GM10248 (cell line): ENCODE results near the gene PHF2.

Experiments
- CTCF ChIA-PET: fragments of 300-600 bp; sonication (Branson Sonifier 250); formaldehyde crosslinking; extraction: SDS; loops from one replicate; lab custom pipeline; 2021; ENCODE audit warnings: antibody characterized with exemption; lab: Yijun Ruan, JAX
- POLR2A ChIA-PET: fragments of 350-650 bp; sonication (Branson Sonifier 250); formaldehyde crosslinking; extraction: SDS; loops from one replicate; lab custom pipeline; 2020; ENCODE audit warnings: antibody characterized with exemption; lab: Yijun Ruan, JAX
- DNase-seq: peaks from one replicate; pipeline ENCODE4 v3.0.0; 2012; ENCODE audit errors: extremely low spot score
- CTCF ChIP-seq: IDR thresholded peaks from 2 replicates; pipeline ENCODE4 v1.5.1; 2012; ENCODE audit warnings: mild to moderate bottlenecking, low read depth; ENCODE audit errors: extremely low read depth, missing control alignments, control extremely low read depth

Gene PHF2

DNA sequence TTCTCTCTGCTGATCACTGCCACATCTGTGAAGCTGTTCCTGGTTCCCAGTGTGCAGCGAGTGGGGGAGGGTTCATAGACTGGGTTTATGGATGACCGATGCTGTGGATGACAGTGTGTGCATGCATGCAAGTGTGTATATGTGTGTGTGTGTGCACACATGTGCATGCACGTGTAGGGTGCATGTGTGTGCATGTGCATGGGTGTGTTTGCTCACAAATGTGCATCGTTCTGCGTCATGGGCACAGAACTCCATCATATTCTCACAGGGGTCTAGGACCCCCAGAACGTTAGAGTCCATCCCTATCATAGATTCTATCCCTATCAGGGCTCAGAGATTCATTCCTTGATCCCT is 134.0 kb downstream of the PHF2 start:
- no peak for DNase-seq
- ChIA-PET POLR2A (no interaction called here), CTCF (no interaction called here)
- no peak for TF ChIP-seq CTCF

- ChIA-PET CTCF (no interaction called here), POLR2A (no interaction called here)
- TF ChIP-seq CTCF, result no peak
- DNase-seq, result no peak
Observed at GRCh38 chr9:93711002-93711401, 134.6 kb downstream of the PHF2 start.

- TF ChIP-seq CTCF, result no peak
- ChIA-PET CTCF (interaction anchor here (1.0 kb wide), 1 partner anchor 11 kb away, joined by 3 read pairs; no protein-coding TSS in a partner anchor), POLR2A (no interaction called here)
- DNase-seq, result no peak
Observed at GRCh38 chr9:93712896-93713295, 136.5 kb downstream of the PHF2 start.

GRCh38 chr9:93713716-93714115 is 137.3 kb downstream of the PHF2 start:
- no peak for DNase-seq
- POLR2A ChIA-PET, result no interaction called here
- no peak for TF ChIP-seq CTCF
- CTCF ChIA-PET, result no interaction called here

DNA sequence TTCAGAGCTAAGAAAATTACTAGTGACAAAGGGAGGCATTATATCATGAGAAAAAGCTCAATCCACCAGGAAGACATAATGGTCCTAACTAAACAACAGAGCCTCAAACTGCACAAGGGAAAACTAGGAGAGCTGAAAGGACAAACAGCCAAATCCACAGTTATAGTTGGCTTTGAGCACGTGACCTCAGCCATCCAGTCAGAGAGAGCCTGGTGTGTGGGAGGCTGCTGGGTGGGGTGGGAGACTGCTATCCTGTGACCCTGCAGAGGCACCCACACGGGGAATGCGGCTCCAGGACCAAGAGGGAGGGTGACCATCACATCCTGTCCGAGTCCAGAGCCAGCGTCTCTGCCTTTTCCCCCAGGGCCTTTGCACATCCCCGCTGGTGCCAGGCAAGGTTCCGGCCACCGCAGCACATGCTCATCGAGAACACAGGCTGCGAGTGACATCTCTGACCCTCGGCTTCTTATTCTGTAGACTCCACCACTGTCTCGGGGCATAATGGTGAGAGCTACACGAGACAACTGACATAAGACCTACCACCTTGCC is 145.1 kb downstream of the PHF2 start:
- CTCF ChIA-PET, result no interaction called here
- TF ChIP-seq CTCF, result no peak
- POLR2A ChIA-PET, result no interaction called here
- DNase-seq, result no peak

- CTCF ChIA-PET, result no interaction called here
- DNase-seq, result no peak
- no peak for TF ChIP-seq CTCF
- POLR2A ChIA-PET, result no interaction called here
Observed at GRCh38 chr9:93724852-93725251, 148.5 kb downstream of the PHF2 start.

GRCh38 chr9:93725382-93725781 is 149.0 kb downstream of the PHF2 start:
- no peak for DNase-seq
- CTCF ChIA-PET, result no interaction called here
- POLR2A ChIA-PET, result no interaction called here
- TF ChIP-seq CTCF, result no peak
